B cell (primary cell): ENCODE data around the gene ZNF660.

Experiments used
- CTCF ChIP-seq: fragments of 200-600 bp; IDR thresholded peaks from one replicate; pipeline ENCODE4 v1.8.0; 2022; ENCODE audit warnings: antibody characterized with exemption, mild to moderate bottlenecking
- EZH2 ChIP-seq: IDR thresholded peaks from 2 replicates; pipeline ENCODE4 v1.6.1; 2012; ENCODE audit warnings: borderline replicate concordance, low read depth, mild to moderate bottlenecking, moderate library complexity, low read length; ENCODE audit not compliant: insufficient read depth, poor library complexity, severe bottlenecking

- TF ChIP-seq EZH2 (no peak), CTCF (no peak)
These were observed 8.2 kb upstream of the ZNF660 start for GRCh38 chr3:44576613-44577012.
